GM18508 (cell line): ENCODE measurements around the gene OBP2B.
"Not testable (repeated sequence)": the region's sequence is repeated elsewhere in the genome, so short reads cannot be mapped to it uniquely, and the experiment has no call there.

Source experiments
- ATAC-seq: cut with Tn5 transposase; IDR thresholded peaks from one replicate; pipeline ENCODE4 v1.9.1; 2021; ENCODE audit warnings: moderate number of reproducible peaks; ENCODE audit not compliant: insufficient read depth, unreplicated experiment

The OBP2B gene

DNA sequence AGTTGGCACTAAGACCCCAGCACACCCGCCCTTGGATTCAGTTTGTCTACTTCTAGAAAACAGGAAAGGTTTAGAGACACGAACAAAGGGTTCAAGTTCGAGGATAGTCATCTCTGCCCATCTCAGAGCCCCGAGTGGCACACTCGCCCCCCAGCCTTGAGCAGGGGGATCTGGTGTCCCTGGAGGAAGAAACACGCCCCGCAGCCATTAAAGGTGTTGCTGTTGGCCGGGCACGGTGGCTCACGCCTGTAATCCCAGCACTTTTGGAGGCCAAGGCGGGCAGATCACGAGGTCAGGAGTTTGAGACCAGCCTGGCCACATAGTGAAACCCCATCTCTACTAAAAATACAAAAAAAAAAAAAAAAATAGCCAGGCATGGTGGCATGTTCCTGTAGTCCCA is 39.4 kb downstream of the OBP2B start:
- ATAC-seq = not testable (repeated sequence)

GRCh38 chr9:133169102-133169501 is 39.9 kb downstream of the OBP2B start:
- no peak for ATAC-seq

GRCh38 chr9:133168432-133168831 is 40.6 kb downstream of the OBP2B start:
- ATAC-seq = no peak

DNA sequence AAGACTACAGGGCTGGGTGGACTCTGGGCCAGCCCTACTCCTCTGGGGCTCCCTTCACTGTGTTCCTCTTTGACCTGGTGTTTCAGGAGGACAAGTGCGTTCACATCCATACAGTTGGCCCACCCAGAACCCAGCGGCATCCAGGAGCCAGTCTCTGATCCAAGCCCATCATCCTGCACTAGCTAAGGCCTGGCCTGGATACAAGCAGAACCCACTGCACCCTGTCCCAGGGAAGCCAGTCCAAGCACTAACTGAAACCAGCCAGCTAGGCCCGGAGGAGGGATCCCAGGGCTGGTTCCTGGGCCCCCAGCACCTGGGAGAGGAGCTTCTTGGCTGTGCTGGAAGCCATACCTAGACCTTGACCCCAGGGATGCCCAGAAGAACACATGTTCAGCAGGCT is 41.3 kb downstream of the OBP2B start:
- ATAC-seq = no peak

DNA sequence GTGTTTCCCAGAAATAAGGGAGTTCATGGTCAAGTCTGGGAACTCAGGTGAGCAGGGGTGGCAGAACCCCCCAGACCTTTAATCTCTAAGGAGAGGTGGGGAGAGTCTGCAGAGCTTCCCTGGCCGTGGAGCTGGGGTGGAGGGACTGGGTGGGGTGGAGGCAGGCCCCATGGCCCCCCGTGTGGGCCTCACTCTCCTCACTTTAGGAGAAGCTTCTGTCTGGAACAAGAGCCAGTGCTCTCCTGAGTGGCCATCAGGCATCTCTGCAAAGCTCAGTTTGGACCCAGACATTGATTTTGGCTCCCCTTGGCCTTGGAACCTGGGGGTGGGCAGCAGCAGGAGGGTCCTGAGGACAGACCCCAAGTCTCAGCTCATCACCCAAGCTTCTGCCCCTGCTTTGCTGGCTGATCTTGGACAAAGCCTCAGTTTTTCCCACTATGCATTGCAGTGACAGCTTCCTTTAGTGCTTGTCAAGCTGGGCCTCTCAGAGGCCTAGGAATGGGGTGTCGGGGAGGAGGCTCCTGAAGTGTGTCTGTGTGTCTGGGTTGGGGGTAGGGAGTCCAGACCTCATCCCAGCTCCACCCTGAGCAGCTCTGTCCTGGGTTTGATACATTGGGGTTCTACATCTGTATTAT is 41.8 kb downstream of the OBP2B start:
- ATAC-seq = no peak

- ATAC-seq = no peak
These were observed 42.7 kb downstream of the OBP2B start for GRCh38 chr9:133166392-133166791.

DNA sequence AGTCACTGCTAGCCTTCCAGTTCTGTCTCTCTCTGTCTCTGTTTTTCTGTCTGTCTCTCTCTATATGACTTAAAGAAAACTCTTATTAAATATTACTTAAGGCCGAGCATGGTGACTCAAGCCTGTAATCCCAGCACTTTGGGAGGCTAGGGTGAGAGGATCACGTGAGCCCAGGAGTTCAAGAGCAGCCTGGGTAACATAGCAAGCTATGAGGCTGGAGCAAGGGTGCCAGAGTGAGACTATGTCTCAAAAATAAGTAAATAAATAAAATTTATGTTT is 43.7 kb downstream of the OBP2B start:
- no peak for ATAC-seq

- no peak for ATAC-seq
These were observed 44.9 kb downstream of the OBP2B start for GRCh38 chr9:133164191-133164590.

GRCh38 chr9:133163504-133164172 is 45.4 kb downstream of the OBP2B start, which contains the start of gene GBGT1:
TSS of gene GBGT1 (minus strand) at chr9:133163914. CDS start at chr9:133162412, 1,502 bp downstream.
- ATAC-seq = no peak

DNA sequence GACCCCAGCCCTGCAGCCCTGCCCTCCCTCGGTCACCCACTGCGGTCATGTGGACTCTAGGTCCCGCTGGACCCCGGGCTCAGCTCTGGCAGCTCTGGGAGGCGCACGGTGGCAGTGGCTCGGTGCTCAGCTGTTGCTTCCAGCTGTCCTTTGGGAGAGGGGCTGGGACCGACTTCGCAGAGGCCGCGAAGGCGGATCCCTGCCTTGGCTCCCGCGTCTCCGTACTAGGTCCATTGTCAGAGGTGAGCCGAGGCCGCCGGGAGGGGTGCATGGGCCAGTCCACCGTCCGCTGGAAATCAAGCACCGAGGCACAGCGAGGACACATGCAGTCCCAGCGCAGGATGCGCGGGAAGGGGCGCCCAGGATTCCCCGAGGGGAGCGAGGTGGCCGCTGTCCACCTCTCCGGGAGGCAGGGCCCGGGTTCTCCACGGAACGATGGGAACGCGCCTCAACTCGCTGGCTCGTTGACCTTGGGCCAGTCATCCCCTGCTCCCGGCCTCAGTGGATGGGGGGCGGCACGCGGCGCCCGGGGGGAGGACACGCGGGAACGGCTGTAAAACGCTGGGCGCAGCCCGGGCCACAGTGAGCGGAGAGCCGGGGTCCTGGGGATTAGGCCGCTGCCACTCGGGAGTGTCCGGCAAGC is 46.1 kb downstream of the OBP2B start:
- ATAC-seq = no peak

DNA sequence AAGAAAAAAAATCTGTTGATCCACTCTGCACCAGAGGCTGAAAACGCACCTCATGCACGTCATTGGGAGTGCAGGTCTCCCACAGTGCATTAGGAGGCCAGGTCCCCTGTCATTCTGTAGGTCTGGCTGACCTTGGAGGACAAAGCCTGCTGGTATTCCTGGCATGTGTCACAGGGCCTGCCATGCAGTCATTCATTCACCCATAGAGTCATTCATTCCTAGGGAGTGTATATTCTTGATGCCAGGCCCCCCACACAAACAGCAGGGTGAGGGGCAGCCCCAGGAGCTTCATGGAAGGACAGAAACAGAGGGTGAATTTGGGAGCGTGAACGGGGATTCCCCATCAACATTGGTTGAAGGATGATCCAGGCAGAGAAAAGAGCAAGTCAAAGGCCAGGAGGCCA is 47.5 kb downstream of the OBP2B start:
- ATAC-seq = no peak

DNA sequence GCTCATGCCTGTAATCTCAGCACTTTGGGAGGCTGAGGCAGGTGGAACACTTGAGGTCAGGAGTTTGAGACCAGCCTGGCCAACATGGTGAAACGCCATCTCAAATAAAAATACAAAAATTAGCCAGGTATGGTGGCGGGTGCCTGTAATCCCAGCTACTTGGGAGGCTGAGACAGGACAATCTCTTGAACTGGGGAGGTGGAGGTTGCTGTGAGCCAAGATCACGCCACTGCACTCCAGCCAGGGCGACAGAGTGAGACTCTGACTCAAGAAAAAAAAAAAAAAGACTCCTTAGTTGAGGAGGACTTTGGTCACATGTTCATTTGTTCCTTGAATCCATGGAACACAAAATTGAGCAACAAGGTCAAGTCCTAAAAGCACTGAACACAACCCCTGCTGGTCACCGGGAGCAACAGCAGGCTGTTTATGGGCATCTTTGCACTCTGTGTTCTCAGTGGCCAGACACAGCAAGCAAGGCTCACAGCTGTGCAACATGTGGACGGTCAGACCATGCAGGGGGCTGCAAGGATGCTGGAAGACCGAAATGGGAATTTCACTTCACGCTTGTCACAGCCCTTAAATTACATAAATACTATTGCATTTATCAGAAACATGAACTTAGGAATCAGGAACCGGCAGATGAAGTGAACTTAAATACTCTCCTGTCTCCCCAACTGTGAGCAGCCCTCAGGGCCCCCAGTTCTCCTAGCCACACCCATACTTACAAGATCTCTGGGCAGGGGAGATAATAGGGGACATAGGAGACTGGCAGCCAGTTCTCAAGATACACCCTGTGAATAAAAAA is 48.1 kb downstream of the OBP2B start:
- no peak for ATAC-seq

DNA sequence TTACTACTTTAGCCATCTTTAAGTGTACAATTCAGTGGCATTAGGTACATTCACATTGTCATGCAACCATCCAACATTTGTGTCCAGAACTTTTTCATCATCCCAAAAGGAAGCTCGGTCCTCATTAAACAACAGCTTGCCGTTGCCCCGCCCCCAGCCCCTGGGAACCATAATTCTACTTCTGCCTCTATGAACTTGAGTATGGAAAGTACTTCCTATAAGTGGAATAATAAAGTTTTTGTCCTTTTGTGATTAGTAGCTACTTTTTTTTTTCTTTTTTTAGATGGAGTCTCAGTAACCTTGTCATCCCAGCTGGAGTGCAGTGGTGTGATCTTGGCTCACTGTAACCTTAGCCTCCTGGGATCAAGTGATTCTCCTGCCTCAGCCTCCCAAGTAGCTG is 50.4 kb downstream of the OBP2B start:
- ATAC-seq = no peak
